Bone marrow (tissue), 2 donors: ENCODE data around the gene GRM8.

Experiments
- DNase-seq, 2 donors: peaks; one replicate each; lab custom pipeline; 2025; lab: John Stamatoyannopoulos, UW

The GRM8 gene

DNA sequence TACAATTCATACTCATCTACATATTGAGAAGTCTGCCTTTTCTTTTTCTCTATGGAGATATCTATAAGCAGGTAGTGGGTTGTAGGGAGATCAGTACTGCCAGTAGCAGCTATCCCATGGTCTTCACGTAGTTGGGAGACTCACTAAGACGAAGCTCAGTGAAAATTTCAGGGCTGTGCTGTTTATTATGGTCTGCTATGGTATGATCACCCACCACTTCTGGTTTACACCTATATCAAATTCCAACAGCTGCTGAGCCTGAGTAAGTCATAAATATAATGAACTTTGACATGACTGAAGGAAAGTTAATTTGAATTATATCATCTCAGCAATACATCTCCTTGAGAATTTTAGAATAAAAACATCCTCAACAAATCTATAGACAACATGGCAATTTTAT, 741.7 kb downstream of the GRM8 start:
- no peak for DNase-seq

DNA sequence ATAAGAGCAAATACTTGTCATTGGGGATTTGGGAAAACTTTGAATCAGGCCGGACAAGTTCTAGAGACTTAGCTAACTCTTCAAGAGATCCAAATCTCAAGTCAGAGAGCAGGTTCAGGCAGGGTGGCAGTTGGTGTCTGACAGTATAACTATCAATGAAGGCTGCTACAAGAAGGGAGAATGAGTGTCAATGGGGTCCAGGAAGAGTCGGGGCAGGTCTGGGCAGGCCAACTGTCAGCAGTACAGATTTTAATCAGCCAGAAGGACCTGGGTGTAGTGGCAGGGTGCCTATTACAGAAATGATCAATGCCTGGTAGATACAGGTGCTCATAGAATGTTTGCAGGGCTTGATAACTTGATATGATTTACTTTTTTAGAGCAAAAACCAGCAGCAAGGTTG, 751.1 kb downstream of the GRM8 start:
- no peak for DNase-seq

DNA sequence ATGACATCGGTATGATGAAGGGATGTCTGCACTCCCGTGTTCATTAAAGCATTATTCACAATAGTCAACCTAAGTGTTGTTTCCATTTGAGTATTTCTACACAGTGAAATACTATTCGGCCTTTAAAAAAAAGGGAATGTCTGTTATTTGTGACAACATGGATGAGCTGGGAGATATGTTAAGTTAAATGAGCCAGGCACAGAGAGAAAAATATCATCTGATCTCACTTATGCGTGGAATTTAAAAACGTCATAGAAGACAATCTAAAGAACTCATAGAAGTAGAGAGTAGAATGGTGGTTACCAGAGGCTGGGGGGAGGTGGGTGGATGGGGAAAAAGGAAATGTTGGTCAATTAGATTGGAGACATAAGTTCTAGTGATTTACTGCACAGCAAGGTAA, 753.3 kb downstream of the GRM8 start:
- DNase-seq: no peak

DNA sequence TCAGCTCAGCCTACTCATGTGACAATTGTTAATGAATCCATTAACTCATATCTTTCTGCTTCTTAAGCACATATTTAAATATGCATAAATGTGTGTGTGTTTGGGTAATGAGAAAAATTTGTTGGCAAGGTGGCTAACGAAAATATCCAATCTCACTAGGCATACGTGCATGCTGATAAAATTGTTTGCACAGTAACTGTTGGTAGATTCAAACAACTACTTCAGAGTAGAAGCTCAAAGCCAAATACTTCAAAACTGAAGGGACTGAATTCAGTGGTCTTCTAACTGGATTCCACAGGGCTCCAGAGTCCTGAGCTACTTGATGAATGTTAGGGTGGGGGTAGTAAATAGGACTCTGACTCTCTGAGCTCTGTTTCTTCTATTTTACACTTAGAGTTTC, 757.0 kb downstream of the GRM8 start:
- no peak for DNase-seq

DNA sequence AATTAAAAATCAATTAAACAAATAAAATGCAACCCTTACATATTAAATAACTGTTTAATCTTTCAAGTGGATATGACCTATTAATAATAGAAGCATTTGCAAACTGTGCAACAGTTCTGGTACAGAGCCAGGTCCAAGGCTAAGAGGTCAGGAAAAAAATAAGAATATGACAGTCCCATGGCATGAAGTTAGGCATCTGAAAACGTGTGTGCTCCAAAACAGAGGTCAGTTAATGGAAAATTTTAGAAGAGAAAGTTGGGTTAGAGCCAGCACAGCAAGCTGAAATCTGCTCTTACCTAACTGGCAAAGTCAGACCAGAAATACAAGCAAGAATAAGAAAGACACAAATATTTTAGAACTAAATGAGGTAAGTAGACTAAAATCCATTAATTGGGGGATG, 757.7 kb downstream of the GRM8 start:
- no peak for DNase-seq

DNA sequence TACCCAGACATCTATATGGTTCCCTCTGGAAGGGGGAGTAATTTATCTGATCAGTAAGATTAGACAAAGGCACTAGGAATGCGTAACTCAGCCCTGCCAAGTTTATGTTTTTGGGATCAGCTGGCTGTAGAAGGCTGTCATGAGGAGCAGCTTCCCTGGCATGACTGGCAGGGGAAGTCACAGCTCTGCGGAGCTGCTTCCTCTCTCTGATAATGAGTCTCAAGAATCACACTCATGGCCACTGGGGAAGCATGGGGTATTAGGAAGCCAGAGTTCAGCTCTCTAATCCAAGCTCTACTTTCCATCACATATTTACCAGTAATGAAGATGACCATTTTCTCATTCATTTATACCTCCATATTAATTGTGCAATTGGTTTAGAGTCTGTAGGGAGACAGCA, 758.9 kb downstream of the GRM8 start:
- no peak for DNase-seq

DNA sequence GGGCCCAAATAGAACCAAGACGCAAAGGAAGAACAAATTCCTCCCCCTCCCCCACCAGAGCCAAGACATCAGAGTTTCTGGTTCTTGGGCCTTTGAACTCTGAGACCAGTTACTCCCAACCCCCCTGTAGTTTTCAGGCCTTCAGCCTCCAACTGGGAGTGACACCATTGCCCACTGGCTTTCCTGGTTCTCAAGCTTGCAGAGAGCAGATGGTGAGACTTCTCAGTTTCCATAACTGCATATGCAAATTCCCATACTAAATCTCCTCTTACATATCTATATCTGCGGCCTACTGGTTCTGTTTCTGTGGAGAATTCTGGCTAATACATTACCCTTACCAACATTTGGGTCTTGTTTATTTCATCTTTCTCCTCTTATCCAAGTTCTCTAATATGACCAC, 762.9 kb downstream of the GRM8 start:
- no peak for DNase-seq

DNA sequence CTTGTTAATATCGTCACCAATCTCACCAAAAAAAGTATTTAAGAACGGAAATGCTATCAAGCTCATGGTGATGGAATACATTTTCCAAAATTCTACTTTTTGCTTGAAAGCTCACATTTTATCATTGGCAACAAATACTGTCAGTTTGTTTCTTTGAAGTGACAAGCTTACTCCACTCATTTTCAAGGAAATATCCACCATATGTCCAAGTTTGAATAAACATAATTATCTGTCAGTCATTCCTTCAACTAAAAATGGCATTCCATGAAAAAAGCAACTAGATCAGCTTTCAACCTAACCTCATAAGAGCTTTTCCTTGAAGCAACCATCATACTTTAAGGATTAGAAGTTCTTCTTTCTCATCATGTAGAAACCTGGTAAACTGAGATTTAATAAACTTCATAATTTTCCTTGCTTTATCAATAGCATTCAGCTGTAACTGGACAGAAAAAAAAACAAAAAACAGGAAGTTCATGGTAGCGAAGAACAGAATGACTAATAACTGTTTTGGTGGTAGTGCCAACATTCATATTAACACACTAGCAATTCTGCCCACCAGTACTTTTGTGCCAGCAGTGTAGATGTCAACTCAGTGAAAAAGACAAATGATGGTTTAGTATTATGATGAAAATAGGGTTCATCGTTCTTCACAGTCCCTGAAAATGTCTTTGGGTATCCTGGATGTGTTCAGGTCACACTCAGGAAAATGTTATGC, 764.9 kb downstream of the GRM8 start:
- no peak for DNase-seq

DNA sequence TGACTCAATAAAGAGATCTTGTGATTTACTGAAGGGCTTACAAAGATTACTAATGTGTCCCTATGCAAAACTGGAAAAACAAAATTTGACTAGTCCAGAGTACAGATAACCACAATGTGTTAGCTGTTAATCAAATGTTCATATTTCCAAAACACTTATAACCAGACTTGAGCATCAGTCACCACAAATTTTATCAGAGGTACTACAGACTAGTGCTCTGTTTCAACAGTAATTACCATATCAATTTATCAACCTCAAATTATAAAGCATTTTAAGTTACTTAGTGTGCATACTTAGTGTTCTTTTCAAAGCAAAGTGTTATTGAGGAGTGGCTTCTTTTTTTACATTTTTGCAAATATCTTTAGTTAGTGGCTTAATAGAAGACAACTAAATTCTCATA, 765.9 kb downstream of the GRM8 start:
- DNase-seq: no peak

DNA sequence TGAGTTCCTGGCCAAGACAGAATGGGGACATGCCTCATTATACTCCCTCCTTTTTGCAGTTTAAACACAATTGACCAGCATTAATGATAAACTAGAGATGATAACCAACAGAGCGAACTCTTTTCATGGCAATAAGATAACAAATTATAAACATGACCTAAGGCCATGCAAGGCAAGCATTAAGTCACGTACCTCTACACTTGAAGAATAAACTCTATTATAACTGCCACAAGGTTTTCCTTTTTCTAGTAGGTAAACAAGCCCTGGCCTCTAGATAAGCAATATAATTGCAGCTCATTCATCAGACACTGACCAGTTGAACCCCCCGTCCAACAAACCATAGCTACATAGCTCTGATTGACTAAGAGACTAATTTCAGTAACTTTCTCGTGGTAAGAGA, 767.0 kb downstream of the GRM8 start:
- DNase-seq: no peak

DNA sequence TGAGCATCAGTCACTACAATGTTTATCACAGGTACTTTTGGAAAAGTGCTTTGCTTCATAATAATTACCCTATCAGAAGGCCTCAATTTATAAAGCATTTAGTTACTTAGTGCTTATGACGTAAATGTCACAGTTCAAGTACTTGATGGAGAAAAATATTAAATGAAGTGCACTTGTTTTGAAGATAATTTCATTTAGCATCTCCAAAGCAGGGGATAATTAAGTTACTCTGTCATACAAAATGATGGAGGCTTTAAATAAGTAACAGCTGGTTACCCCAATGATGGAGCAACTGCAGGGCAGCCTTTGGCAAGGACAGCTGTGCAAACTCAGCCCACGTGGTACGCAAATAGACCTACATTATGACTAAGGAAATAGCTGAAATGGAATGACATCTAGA, 768.8 kb downstream of the GRM8 start:
- no peak for DNase-seq

DNA sequence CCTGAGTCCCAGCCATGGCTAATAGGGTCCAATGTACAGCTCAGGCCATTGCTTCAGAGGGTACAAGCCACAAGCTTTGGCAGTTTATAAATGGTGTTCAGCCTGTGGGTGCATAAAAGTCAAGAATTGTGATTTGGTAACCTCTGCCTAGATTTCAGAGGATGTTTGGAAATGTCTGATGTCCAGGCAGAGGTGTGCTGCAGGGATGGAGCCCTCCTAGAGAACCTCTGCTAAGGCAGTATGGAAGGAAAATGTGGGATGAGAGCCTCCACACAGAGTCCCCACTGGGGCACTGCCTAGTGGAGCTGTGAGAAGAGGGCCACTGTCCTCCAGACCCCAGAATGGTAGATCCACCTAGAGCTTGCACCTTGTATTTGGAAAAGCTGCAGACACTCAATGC, 779.9 kb downstream of the GRM8 start:
- no peak for DNase-seq

DNA sequence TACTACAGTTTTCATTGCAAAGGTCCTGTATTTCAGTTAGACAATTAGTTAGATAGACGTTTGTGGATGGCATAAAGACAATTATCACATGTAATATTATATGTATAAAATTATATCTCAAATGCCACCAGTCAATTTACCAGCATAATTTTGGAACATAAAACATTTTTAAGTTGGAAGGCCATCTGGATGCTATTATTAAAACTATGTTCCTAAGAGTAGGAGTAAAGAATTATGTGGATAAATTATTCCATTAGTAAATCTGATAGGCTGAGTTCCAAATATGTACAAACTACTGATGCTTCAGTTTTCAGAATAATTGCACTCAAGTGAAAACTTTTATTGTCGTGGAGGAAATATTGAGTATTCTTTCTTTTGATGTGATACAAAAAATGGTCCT, 790.3 kb downstream of the GRM8 start:
- no peak for DNase-seq

DNA sequence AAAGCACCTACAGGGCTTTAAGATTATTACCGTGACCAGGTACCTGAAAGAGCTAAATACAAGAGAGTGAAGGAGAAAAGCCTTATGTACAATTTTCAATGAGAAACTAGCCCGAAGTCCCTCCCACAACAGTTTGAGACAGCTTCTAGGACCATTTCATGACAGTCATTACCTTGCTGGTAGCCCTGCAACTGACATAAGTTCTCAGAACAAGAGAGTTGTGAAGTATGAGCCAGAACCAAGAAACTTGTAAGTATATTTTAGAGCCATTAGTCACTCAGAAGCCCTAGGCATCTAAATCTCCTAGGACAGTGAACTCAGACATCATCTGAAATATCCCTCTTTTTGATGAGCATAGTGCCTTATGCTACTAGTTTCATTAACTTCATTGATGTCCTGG, 792.1 kb downstream of the GRM8 start:
- DNase-seq: no peak

DNA sequence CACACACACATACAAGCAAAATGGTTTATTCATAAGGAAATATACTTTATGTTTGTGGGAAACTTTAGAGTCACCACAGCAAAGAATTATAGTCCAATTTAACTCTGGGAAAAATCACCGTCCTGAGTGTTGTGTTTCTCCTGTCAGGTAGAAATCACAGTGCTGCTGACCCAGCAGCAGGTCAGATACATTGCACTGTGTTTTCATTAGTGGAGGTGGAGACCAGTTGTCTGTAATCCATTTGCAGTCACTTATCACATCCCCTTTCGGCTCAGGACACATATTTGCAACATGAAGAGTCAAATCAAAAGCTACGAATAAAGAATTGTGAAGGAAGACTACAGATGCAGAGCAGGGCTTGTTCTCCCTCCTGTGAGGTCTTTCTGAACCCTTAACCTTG, 799.6 kb downstream of the GRM8 start:
- no peak for DNase-seq

DNA sequence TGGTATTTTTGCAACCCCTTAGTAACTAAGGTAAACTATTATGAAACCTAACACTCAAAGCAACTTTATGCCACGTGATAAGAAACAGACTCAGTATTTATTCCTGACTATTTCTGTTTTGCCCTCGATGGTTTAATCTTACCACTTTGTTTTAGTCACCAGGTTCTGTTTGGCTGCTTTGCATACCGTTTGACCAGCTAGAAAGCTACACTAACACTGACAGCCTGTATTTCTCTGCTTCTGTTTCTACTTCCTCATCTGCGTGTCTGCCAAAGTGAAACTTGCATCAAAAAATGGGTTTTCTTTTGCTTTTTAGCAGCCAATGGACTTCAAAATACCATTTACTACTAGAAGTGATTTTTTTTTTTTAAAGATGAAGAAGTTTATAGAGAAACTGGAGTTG, 802.5 kb downstream of the GRM8 start:
- no peak for DNase-seq

DNA sequence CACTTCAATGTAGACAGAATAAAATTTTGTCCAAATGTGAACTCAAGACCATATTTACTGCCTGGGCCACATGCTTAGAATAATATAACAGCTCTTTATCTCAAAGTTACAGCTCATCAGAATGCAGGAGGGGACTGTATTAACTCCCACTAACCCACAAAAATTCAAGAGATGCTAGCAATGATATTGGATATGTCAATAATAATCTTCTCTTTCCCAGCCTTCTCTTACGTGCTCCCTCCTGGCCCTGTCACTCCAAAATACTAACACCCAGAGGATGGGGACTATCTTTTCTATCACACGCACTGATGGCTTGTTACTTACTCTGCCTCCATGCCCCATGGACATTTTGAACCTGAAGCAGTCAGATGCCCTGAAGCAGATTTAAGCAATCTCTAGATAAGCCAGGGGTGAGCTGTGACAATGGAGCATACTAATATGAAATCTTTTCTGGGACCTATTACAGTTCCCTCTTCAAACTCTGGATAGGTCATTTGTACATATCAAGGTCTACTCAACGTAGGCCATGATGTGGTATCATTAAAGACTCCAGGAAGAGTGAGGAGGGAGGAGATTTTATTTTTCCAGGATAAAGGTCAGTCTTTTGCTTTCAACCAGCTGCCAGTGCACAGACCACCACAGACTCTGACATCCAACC, 803.0 kb downstream of the GRM8 start:
- no peak for DNase-seq

DNA sequence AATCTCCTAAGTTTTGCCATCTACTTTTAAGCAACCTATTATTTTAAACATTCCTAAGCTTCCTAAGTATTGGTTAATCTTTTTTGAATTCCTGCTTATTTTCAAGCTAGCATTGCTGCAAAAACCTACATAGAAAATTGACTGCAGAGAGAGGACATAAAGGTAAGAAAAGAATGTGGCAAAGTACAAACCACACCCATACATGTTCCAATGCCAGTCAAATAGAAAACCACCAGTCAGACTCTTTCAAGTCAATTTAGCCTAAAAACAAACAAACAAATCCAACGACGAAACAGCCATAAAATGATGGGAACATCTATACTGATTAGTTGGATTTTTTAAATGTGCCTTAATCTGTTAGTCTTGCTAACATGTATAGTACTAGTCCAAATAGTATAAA, 804.8 kb downstream of the GRM8 start:
- no peak for DNase-seq

DNA sequence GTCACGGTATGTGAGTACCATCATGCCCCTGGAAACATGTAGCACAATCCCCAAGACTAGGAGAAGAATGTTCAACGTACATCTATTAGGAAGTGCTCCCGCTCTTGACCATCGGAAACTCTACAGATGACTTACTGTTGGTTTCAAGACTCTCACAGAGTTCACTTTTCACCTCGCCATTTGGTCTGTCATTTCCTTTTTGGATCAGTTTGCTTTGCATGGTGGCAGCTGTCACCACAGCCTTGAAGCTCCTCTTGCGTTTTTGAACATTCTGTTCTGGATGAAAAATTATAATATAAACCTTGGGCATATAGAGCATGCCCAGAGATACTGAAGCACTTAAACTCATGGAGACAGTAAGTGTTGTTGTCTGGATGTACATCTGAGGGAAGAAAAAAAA, 806.8 kb downstream of the GRM8 start:
- DNase-seq: no peak

DNA sequence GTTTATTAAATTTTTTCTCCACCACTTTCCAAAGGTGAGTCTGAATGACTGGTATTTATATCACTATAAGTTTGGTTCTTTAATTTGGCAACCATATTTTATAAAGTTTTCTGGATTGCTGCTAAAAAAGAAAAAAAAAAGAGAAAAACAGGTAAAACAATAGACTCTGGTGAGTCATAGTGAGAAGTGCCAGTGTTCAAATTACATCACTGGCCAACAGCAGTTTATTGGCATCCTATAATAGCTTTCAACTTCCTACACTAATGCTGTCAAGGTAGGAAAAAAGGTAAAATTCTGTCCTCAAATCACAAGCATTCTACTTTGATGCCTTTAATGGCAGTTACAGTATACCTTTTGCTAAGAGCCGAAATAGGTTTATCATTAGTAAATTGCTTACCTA, 808.8 kb downstream of the GRM8 start:
- no peak for DNase-seq

DNA sequence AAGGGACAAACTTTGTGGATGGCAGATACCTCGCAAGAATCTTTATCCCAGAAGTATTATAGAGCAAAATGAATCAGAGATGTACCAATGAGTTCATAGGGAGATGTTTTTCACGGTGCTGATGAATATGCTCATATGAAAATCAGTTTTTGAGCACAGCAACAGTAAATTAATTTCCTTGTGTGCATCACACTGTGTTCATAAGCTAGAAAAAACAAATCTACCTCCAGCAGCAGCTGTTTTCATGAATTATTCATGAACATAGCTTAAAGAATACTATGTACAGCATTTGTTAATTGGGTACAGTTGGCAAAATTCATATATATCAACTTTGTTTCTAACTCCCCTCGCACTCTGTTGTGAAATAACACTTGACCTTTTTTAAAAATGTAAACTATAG, 809.8 kb downstream of the GRM8 start:
- DNase-seq: no peak

DNA sequence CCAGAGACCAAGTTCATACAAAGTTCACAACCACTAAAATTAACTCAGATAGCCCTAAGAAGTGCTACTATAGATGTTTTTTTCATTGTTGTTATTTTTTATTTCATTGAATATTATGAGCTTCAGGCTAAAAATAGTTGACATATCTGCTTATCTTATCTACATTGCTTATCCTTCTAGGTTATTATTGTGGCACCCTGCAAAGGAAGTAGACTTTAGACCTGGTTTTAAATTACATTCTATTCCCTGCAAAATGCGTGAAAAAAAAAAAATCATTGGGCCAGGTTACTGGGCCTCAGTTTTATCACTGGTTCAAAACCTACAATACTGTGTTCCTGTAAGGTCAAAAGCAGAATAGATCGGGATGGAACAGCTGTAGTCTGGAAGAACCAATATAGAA, 811.0 kb downstream of the GRM8 start:
- DNase-seq: no peak

DNA sequence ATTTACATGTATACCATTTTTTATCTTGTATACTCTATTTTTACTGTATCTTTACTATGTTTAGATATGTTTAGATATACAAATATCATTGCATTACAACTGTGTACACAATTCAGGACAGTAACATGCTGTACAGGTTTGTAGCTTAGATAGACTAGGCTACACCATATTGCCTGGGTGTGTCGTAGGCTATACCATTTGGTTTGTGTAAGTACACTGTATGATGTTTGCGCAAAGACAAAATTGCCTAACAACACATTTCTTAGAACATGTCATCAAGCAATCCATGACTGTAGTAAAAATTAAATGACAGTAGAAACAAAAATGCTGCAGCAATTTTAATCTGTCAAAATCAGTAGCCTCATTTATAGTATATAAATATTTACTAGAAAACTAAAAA, 812.2 kb downstream of the GRM8 start:
- no peak for DNase-seq

DNA sequence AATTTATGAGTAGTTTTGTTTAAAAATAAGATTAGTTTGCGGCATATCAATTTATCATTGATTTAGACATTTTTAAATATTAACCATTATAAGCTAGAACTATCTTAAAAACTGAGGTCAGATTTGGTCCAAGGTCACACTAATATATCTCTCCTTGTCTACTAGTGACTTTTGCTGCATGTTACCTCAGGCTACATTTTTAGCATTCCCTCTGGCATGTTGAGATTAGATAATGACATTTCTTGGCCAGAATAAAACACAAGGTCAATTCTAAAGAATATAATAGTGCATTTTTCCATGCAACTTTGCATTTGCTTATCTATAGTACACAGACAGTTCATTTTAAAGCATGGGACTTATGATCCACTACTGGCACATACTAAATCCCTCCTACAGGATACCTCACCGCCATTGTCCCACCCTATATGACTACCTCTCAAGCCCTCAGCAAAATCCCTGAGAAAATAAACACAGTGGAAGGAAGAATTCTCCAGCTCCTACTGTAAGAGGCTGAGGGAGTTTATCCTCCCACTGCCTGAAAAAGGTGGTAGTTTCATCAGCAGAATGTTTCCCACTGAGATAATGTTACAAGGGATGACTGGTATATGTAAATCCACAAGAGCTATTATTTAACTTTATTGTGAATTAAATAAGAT, 816.4 kb downstream of the GRM8 start:
- DNase-seq: no peak
